Measurements from ENCODE around the gene FAM47B. TPM values are rescaled to one million over a fixed set of nuclear protein-coding genes. Genes with fewer than 3 reads are reported as not detected.

Gene FAM47B
- total RNA-seq, 3 donors from 2014 or later, result not detected

DNA sequence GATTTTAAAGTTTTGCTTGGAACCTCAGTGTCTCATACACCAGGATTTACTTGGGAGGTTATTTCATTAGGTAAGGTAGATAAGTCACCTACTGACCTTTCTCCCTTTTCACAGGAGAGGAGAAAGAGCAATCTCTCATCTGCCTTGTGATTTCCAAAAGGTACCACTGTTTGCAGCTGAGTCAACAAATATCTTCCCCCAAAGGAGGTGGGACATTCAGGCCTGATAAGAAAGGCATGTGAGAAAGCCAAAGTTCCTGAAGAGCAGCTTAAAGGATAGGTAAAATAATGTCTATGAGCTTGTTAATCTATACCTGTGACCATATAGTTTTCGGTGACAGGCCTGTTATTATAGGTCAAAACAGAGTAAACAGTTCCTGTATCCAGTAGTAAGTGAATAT is 45.0 kb downstream of the FAM47B start:
- Histone ChIP-seq H3K4me3 (no peak overlapping the region), H3K4me1 (ENCODE audit: low read depth) (no peaks in the 10 kb centered on the region), H3K36me3 (ENCODE audit: low read depth) (no peaks in the 10 kb centered on the region), H3K9me3 (no peaks in the 10 kb centered on the region)
- intact Hi-C loops (cut with DNase I, micrococcal nuclease), result no loop called here
- DNase-seq (no peak), ATAC-seq (no peak)
- TF ChIP-seq, protein P1, sequence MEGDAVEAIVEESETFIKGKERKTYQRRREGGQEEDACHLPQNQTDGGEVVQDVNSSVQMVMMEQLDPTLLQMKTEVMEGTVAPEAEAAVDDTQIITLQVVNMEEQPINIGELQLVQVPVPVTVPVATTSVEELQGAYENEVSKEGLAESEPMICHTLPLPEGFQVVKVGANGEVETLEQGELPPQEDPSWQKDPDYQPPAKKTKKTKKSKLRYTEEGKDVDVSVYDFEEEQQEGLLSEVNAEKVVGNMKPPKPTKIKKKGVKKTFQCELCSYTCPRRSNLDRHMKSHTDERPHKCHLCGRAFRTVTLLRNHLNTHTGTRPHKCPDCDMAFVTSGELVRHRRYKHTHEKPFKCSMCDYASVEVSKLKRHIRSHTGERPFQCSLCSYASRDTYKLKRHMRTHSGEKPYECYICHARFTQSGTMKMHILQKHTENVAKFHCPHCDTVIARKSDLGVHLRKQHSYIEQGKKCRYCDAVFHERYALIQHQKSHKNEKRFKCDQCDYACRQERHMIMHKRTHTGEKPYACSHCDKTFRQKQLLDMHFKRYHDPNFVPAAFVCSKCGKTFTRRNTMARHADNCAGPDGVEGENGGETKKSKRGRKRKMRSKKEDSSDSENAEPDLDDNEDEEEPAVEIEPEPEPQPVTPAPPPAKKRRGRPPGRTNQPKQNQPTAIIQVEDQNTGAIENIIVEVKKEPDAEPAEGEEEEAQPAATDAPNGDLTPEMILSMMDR (IDR thresholded peaks at IDR 0.05), result no peak
